CD14-positive monocyte (primary cell): ENCODE measurements around the gene CAPS2. TPM values are rescaled to one million over a fixed set of nuclear protein-coding genes. Genes with fewer than 3 reads are reported as not detected.

Experiments
- DNase-seq, 3 donors: peaks; one replicate each; pipeline ENCODE4 v3.0.0-alpha.2; 2011 to 2022
- H2AFZ ChIP-seq: 2 replicates; pipeline ENCODE4 v1.6.0; 2012; ENCODE audit warnings: mild to moderate bottlenecking, low read depth, low read length, inconsistent platforms; ENCODE audit not compliant: insufficient read depth, poor library complexity, severe bottlenecking
- H3K27ac ChIP-seq, 2 donors: 1 replicate in 1 of 2; 2 replicates in 1 of 2; pipeline ENCODE4 v1.5.1; 2012 to 2013; ENCODE audit warnings: low read length in 2 of 2, control low read depth in 1 of 2, inconsistent platforms in 1 of 2, low read depth in 1 of 2, mild to moderate bottlenecking in 1 of 2
- H3K27me3 ChIP-seq, 2 donors: one replicate each; pipeline versions ENCODE4 v1.6.0 to v1.6.1; 2011 to 2013; ENCODE audit warnings: low read length in 2 of 2; ENCODE audit not compliant: control insufficient read depth in 2 of 2, insufficient read depth in 2 of 2
- H3K36me3 ChIP-seq, 2 donors: replicated peaks in 1 of 2; 1 replicate in 1 of 2; 2 replicates in 1 of 2; pipeline versions ENCODE4 v1.5.1 to v1.6.1; 2012 to 2013; ENCODE audit warnings: low read length in 2 of 2, control low read depth in 1 of 2, inconsistent platforms in 1 of 2, mild to moderate bottlenecking in 1 of 2; ENCODE audit not compliant: insufficient read depth in 2 of 2, control insufficient read depth in 1 of 2
- H3K4me1 ChIP-seq, 2 donors: 1 replicate in 1 of 2; 2 replicates in 1 of 2; pipeline versions ENCODE4 v1.5.1 to v1.6.1; 2012 to 2013; ENCODE audit warnings: low read length in 2 of 2, control low read depth in 1 of 2, inconsistent platforms in 1 of 2, mild to moderate bottlenecking in 1 of 2, moderate library complexity in 1 of 2; ENCODE audit not compliant: insufficient read depth in 2 of 2, control insufficient read depth in 1 of 2
- H3K4me2 ChIP-seq: replicated peaks from 2 replicates; pipeline ENCODE3; 2012; ENCODE audit warnings: low read length, moderate library complexity, mild to moderate bottlenecking; ENCODE audit not compliant: poor library complexity, severe bottlenecking; ENCODE audit errors: extremely low read depth
- H3K4me3 ChIP-seq, 3 experiments: fragments of 200-600 bp in 1 of 3; sonication (generic) in 1 of 3; replicated peaks in 1 of 3; 1 replicate in 2 of 3; 2 replicates in 1 of 3; pipeline ENCODE4 v1.5.1; 2011 to 2013; ENCODE audit warnings: low read length in 3 of 3, mild to moderate bottlenecking in 3 of 3, control low read depth in 2 of 3, low read depth in 2 of 3, inconsistent platforms in 1 of 3, moderate library complexity in 1 of 3
- H3K79me2 ChIP-seq: 2 replicates; pipeline ENCODE4 v1.6.0; 2012; ENCODE audit warnings: mild to moderate bottlenecking, control low read depth, inconsistent platforms, low read length, moderate library complexity; ENCODE audit not compliant: insufficient read depth
- H3K9ac ChIP-seq: 2 replicates; pipeline ENCODE4 v1.6.0; 2017; ENCODE audit warnings: low read length, mild to moderate bottlenecking; ENCODE audit not compliant: insufficient read depth, poor library complexity, severe bottlenecking
- H3K9me3 ChIP-seq, 2 donors: replicated peaks in 1 of 2; 1 replicate in 1 of 2; 2 replicates in 1 of 2; pipeline versions ENCODE4 v1.5.1 to v1.6.1; 2012 to 2013; ENCODE audit warnings: low read length in 2 of 2, control low read depth in 1 of 2; ENCODE audit not compliant: control insufficient read depth in 1 of 2, insufficient read depth in 1 of 2
- H4K20me1 ChIP-seq: 2 replicates; pipeline ENCODE4 v1.6.0; 2012; ENCODE audit warnings: mild to moderate bottlenecking, low read length, control low read depth, moderate library complexity; ENCODE audit not compliant: insufficient read depth
- H3K27ac Mint-ChIP-seq, 7 donors: one replicate each; pipeline ENCODE4 v1.8.0; 2020; ENCODE audit warnings: mild to moderate bottlenecking in 7 of 7, mixed read lengths in 7 of 7, moderate library complexity in 6 of 7, inconsistent platforms in 2 of 7
- H3K27me3 Mint-ChIP-seq, 3 donors: one replicate each; pipeline ENCODE4 v1.8.0; 2021 to 2022; ENCODE audit warnings: low read depth in 3 of 3, mild to moderate bottlenecking in 3 of 3, mixed read lengths in 3 of 3, moderate library complexity in 3 of 3, inconsistent platforms in 1 of 3
- H3K36me3 Mint-ChIP-seq, 2 donors: one replicate each; pipeline ENCODE4 v1.8.0; 2020; ENCODE audit warnings: mixed read lengths in 2 of 2, inconsistent platforms in 1 of 2, mild to moderate bottlenecking in 1 of 2
- H3K4me1 Mint-ChIP-seq: one replicate; pipeline ENCODE4 v1.8.0; 2020; ENCODE audit warnings: mild to moderate bottlenecking, mixed read lengths
- H3K4me3 Mint-ChIP-seq, 2 donors: one replicate each; pipeline ENCODE4 v1.8.0; 2020; ENCODE audit warnings: mild to moderate bottlenecking in 2 of 2, mixed read lengths in 2 of 2, moderate library complexity in 1 of 2
- H3K9me3 Mint-ChIP-seq, 7 donors: one replicate each; pipeline ENCODE4 v1.8.0; 2020 to 2022; ENCODE audit warnings: mixed read lengths in 7 of 7, mild to moderate bottlenecking in 6 of 7, moderate library complexity in 6 of 7, inconsistent platforms in 2 of 7
- intact Hi-C, 2 donors: fragments of 100-400 bp; cut with micrococcal nuclease; formaldehyde crosslinking; loops; one replicate each; pipeline versions ENCODE4 v1.15.0 to v1.15.1; 2023
- polyA plus RNA-seq, 3 donors: library from polyadenylated mRNA; depleted of rRNA in 1 of 3; unstranded in 2 of 3; stranded (reverse) in 1 of 3; fragments of 300-500 nt in 2 of 3; fragments of >200 nt in 1 of 3; fragmentation: Illumina TruSeq in 2 of 3; gene quantifications; 1 replicate in 2 of 3; 2 replicates in 1 of 3; pipeline ENCODE4 v1.2.3, GENCODE V29; 2012 to 2021
- TF ChIP-seq, protein P1 (sequence below): fragments of 200-600 bp; IDR thresholded peaks from one replicate; pipeline ENCODE4 v1.8.0; 2022; ENCODE audit warnings: antibody characterized with exemption, mild to moderate bottlenecking

Gene CAPS2
- polyA plus RNA-seq, 3 donors = 0.36 to 0.49 TPM; not detected in 1

DNA sequence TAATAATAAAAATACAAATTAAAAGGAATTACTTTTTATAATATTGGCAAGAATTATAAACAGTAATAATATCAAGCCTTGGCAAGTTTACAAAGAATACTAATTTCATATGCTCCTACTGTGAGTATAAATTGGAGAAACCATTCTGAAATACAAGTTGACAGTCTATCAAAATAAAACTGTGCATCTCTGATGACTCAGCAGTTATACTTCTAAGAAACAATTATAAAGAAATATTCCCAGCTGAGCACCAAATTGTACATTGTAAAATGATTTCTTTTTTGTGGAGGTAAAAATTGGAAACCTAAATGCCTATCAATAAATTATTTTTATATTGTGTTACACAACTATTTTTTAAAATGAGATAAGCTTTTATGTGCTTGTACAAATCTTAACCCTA lies 85.0 kb downstream of the CAPS2 start:
- peaks cover 0 to 4% (median 0%) of the 10 kb centered on the region in 3 donors for H3K27me3 Mint-ChIP-seq
- Histone ChIP-seq H2AFZ (no peak overlapping the region), H3K27me3 (no peaks in the 10 kb centered on the region), H3K4me1 (no peaks in the 10 kb centered on the region), H3K4me2 (no peak overlapping the region), H3K36me3 (no peaks in the 10 kb centered on the region), H3K79me2 (no peaks in the 10 kb centered on the region), H4K20me1 (no peaks in the 10 kb centered on the region), H3K9me3 (no peaks in the 10 kb centered on the region), H3K9ac (no peak overlapping the region), H3K4me3 (no peak overlapping the region), H3K27ac (no peak overlapping the region)
- H3K4me1 Mint-ChIP-seq = no peaks in the 10 kb centered on the region
- no peak for DNase-seq
- no peaks in the 10 kb centered on the region for H3K36me3 Mint-ChIP-seq
- intact Hi-C loops = no loop called here
- H3K27ac Mint-ChIP-seq = no peak overlapping the region
- TF ChIP-seq, protein P1, sequence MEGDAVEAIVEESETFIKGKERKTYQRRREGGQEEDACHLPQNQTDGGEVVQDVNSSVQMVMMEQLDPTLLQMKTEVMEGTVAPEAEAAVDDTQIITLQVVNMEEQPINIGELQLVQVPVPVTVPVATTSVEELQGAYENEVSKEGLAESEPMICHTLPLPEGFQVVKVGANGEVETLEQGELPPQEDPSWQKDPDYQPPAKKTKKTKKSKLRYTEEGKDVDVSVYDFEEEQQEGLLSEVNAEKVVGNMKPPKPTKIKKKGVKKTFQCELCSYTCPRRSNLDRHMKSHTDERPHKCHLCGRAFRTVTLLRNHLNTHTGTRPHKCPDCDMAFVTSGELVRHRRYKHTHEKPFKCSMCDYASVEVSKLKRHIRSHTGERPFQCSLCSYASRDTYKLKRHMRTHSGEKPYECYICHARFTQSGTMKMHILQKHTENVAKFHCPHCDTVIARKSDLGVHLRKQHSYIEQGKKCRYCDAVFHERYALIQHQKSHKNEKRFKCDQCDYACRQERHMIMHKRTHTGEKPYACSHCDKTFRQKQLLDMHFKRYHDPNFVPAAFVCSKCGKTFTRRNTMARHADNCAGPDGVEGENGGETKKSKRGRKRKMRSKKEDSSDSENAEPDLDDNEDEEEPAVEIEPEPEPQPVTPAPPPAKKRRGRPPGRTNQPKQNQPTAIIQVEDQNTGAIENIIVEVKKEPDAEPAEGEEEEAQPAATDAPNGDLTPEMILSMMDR = no peak
- H3K9me3 Mint-ChIP-seq = peaks cover 0 to 6% (median 3%) of the 10 kb centered on the region in 7 donors
- no peak overlapping the region for H3K4me3 Mint-ChIP-seq

DNA sequence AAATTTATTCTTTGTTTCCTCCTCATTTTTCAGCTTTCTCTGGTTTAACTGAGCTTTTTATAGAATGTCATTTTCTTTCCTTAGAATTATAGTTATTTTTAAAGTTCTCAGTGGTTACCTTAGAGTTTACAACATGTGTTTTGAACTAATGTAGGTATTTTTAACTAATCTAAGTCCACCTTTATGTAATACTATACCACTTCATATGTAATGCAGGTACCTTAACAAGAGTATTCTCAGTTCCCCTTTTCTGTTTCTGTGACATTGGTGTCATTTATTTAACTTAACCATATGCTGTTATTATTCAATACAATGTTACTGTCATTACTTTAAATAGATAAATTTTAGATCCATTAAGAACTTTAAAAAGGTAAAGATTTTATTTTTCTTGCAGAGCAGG lies 90.1 kb downstream of the CAPS2 start:
- H3K9ac ChIP-seq = no peak overlapping the region
- no peaks in the 10 kb centered on the region for H3K4me1 ChIP-seq
- H3K4me3 ChIP-seq = no peak overlapping the region
- H3K4me1 Mint-ChIP-seq = no peaks in the 10 kb centered on the region
- no peaks in the 10 kb centered on the region for H4K20me1 ChIP-seq
- no peaks in the 10 kb centered on the region for H3K27me3 ChIP-seq
- no peak overlapping the region for H3K27ac Mint-ChIP-seq
- peaks cover 0 to 2% (median 0%) of the 10 kb centered on the region in 3 donors for H3K27me3 Mint-ChIP-seq
- no peaks in the 10 kb centered on the region for H3K9me3 ChIP-seq
- no peak overlapping the region for H2AFZ ChIP-seq
- peaks cover 0 to 4% (median 2%) of the 10 kb centered on the region in 7 donors for H3K9me3 Mint-ChIP-seq
- no peak overlapping the region for H3K4me3 Mint-ChIP-seq
- intact Hi-C loops = no loop called here
- no peak overlapping the region for H3K4me2 ChIP-seq
- no peaks in the 10 kb centered on the region for H3K36me3 ChIP-seq
- H3K36me3 Mint-ChIP-seq = no peaks in the 10 kb centered on the region
- TF ChIP-seq, protein P1 = no peak
- DNase-seq = no peak
- no peak overlapping the region for H3K27ac ChIP-seq
- H3K79me2 ChIP-seq = no peaks in the 10 kb centered on the region
